ENCODE results near the gene LTBP3. TPM values are rescaled to one million over a fixed set of nuclear protein-coding genes. Genes with fewer than 3 reads are reported as not detected.
A peak's percentile ranks its signal among the peaks of the same experiment; 100 is the strongest.
"Not testable (repeated sequence)": the region's sequence is repeated elsewhere in the genome, so short reads cannot be mapped to it uniquely, and the experiment has no call there.

The LTBP3 gene
- total RNA-seq, 1 donor, result 47.3 TPM

- TF ChIP-seq CTCF (IDR thresholded peaks at IDR 0.05; ENCODE audit: insufficient read depth, low read length), result no peak
- no peak for DNase-seq (ENCODE audit: low read depth)
- no peak overlapping the region for H3K4me3 ChIP-seq (ENCODE audit: low read depth, low read length)
These were observed 41.8 kb downstream of the LTBP3 start for GRCh38 chr11:65516135-65516968.

- not testable (repeated sequence) for DNase-seq (ENCODE audit: low read depth); H3K4me3 ChIP-seq (ENCODE audit: low read depth, low read length)
These were observed 45.8 kb downstream of the LTBP3 start for GRCh38 chr11:65512311-65512710.

GRCh38 chr11:65506772-65507505 is 51.2 kb downstream of the LTBP3 start:
- TF ChIP-seq CTCF (IDR thresholded peaks at IDR 0.05; ENCODE audit: insufficient read depth, low read length), result no peak
- no peak for DNase-seq (ENCODE audit: low read depth)
- peak overlapping the region; percentile 99 for H3K4me3 ChIP-seq (ENCODE audit: low read depth, low read length)

- peak overlapping the region; percentile 99 for H3K4me3 ChIP-seq (ENCODE audit: low read depth, low read length)
- no peak for TF ChIP-seq CTCF (IDR thresholded peaks at IDR 0.05; ENCODE audit: insufficient read depth, low read length)
- peak; percentile 69 for DNase-seq (ENCODE audit: low read depth)
These were observed 51.8 kb downstream of the LTBP3 start for GRCh38 chr11:65506290-65506771.

GRCh38 chr11:65505466-65506289 is 52.5 kb downstream of the LTBP3 start:
- no peak for TF ChIP-seq CTCF (IDR thresholded peaks at IDR 0.05; ENCODE audit: insufficient read depth, low read length)
- peak; percentile 66 for DNase-seq (ENCODE audit: low read depth)
- H3K4me3 ChIP-seq (ENCODE audit: low read depth, low read length), result peak overlapping the region; percentile 99

DNA sequence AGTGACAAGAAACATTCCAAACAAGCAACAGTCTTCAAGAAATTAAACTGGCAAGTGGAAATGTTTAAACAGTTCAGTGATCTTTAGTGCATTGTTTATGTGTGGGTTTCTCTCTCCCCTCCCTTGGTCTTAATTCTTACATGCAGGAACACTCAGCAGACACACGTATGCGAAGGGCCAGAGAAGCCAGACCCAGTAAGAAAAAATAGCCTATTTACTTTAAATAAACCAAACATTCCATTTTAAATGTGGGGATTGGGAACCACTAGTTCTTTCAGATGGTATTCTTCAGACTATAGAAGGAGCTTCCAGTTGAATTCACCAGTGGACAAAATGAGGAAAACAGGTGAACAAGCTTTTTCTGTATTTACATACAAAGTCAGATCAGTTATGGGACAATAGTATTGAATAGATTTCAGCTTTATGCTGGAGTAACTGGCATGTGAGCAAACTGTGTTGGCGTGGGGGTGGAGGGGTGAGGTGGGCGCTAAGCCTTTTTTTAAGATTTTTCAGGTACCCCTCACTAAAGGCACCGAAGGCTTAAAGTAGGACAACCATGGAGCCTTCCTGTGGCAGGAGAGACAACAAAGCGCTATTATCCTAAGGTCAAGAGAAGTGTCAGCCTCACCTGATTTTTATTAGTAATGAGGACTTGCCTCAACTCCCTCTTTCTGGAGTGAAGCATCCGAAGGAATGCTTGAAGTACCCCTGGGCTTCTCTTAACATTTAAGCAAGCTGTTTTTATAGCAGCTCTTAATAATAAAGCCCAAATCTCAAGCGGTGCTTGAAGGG is 53.3 kb downstream of the LTBP3 start:
- peak overlapping the region; percentile 99 for H3K4me3 ChIP-seq (ENCODE audit: low read depth, low read length)
- DNase-seq (ENCODE audit: low read depth), result peak; percentile 74
- TF ChIP-seq CTCF (IDR thresholded peaks at IDR 0.05; ENCODE audit: insufficient read depth, low read length), result no peak
